ENCODE measurements around the gene MOB4.
A peak's percentile ranks its signal among the peaks of the same experiment; 100 is the strongest.

The MOB4 gene

DNA sequence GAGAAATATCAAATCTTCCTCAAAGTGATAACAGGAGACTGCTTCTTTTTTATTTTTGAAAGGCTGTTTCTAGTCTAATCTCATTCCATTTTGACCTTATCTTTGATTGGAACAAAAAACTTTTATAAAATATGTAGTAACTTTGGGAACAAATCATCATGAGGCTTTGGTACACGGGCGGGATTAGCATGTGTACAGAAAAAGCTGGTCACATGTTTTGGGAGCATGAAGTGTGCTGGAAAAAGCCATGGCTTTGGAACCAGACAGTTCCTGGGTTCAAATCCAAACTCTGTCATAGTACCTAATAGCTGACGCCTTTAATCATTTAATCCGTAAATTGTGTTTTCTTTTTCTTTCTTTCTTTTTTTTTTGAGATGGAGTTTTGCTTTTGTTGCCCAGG, 81.3 kb downstream of the MOB4 start:
- no peak for DNase-seq

DNA sequence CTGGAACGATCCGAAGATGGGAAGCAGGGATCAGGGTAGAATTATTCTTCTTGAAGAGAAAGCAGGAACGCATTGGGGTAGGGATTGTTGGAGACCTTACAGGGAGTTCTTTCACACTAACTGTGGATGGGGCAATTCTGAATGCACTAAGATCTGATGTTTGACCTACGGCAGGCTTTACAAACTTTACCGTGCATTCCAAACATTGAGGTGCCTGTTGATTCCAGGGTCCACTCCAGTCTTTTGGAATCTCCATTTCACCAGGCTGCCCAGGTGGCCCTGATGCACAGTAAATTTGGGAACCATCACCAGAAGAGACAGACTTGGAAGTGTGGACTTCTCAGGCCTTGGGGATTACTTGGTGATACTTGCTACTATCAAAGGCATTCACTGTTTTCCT, 82.6 kb downstream of the MOB4 start:
- DNase-seq, result no peak

DNA sequence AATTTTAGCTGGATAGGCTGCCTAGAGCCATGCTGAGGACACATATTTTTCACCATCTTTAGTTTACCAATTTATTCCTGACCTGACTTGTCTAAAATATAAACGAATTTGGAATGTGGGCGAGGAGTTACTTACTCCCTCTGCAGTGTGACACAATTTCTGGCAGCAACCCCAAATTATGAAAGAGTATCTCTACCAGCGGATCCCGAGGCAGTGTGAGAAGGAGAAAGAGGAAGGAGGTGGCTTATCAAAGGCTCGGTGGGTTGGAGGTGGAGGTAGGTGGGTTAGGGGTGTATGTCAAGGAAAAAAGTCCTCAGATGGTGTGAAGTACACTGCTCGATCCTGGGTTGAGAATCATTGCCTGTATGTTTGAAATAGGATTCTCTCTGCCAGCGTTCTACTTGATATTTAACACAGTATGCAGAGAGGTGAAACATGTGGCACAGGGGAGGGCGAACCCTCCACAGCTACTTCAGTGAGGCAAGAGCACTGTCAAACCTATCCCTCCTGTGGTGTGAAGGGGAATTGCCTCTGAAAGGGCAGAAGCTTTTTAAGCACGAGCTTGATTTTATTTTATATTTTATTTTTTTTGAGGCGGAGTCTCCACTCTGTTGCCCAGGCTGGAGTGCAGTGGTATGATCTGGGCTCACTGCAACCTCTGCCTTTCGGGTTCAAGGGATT, 83.6 kb downstream of the MOB4 start:
- peak; percentile 27 for DNase-seq

DNA sequence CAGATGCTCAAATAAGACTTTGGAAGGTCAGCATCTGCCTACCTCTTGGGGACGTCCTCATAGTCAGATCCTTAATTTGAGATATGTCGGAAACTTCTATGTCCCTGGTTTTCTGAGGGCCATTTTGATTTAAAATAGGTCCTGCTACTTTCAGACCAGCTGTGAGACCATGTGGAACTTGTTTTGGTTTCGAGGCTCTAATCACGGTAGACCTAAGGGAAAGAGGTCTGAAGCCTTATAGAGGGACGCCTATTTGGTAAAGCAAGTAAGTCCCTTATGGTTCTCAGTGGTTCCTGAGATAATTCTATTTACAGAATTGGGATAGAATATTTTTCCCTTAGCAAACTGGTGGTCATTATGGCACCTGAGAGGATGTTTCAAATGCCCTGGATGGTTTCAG, 84.4 kb downstream of the MOB4 start:
- no peak for DNase-seq

DNA sequence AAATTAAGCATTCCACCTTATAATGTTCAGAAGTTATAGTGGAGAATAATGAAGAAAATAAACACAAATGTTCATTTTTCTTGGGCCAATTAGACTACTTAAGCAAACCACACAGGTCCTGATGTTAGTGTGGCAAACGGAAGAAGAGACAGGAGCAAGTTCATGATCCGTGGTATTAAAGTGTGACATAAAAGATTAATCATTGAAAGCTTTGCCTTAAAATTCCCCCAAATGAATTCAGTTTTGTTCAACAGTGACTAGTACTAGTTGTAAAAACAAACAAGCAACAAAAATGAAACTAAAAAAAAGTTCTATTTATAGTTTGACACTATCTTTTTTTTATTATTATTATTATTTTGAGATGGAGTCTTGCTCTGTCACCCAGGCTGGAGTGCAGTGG, 85.9 kb downstream of the MOB4 start:
- DNase-seq, result no peak
